ENCODE data around the gene TRPM4.

- TF ChIP-seq POU2F2 (IDR thresholded peaks at IDR 0.05; ENCODE audit: low read depth, low read length) (no peak), POLR2AphosphoS5 (IDR thresholded peaks at IDR 0.05; ENCODE audit: low read depth, low read length) (no peak), POLR2A (IDR thresholded peaks at IDR 0.05; ENCODE audit: low read depth, low read length) (no peak), SPI1 (IDR thresholded peaks at IDR 0.05; ENCODE audit: low read depth, low read length) (no peak)
These were observed 43.5 kb downstream of the TRPM4 start for GRCh38 chr19:49201042-49201441.

All from GM12891 (cell line).